ENCODE data around the gene ADPRS.
A peak's percentile ranks its signal among the peaks of the same experiment; 100 is the strongest.

Gene ADPRS

GRCh38 chr1:36088577-36089392 is at the start of gene ADPRS:
Gene ADPRS, plus strand, starts transcription at chr1:36088892. Its CDS starts 13 bp downstream, at chr1:36088905.
- DNase-seq (ENCODE audit: low spot score), result peak; percentile 91

GRCh38 chr1:36040238-36040637 is 48.5 kb upstream of the ADPRS start:
- no peak for DNase-seq (ENCODE audit: low spot score)

- no peak for DNase-seq (ENCODE audit: low spot score)
Observed at GRCh38 chr1:36051821-36052220, 36.9 kb upstream of the ADPRS start.

GRCh38 chr1:36053978-36054377 is 34.7 kb upstream of the ADPRS start:
- no peak for DNase-seq (ENCODE audit: low spot score)

GRCh38 chr1:36055706-36056105 is 33.0 kb upstream of the ADPRS start:
- DNase-seq (ENCODE audit: low spot score), result no peak

- DNase-seq (ENCODE audit: low spot score), result no peak
Observed at GRCh38 chr1:36062315-36062714, 26.4 kb upstream of the ADPRS start.

GRCh38 chr1:36067871-36068270 is 20.8 kb upstream of the ADPRS start:
- no peak for DNase-seq (ENCODE audit: low spot score)

- DNase-seq (ENCODE audit: low spot score), result no peak
Observed at GRCh38 chr1:36068866-36069265, 19.8 kb upstream of the ADPRS start.

GRCh38 chr1:36070349-36070748 is 18.3 kb upstream of the ADPRS start:
- DNase-seq (ENCODE audit: low spot score), result no peak

- no peak for DNase-seq (ENCODE audit: low spot score)
Observed at GRCh38 chr1:36076979-36077573, 11.6 kb upstream of the ADPRS start.

- no peak for DNase-seq (ENCODE audit: low spot score)
Observed at GRCh38 chr1:36080236-36080635, 8.5 kb upstream of the ADPRS start.

GRCh38 chr1:36080801-36081200 is 7.9 kb upstream of the ADPRS start:
- no peak for DNase-seq (ENCODE audit: low spot score)

GRCh38 chr1:36081926-36082485 is 6.7 kb upstream of the ADPRS start:
- no peak for DNase-seq (ENCODE audit: low spot score)

- no peak for DNase-seq (ENCODE audit: low spot score)
Observed at GRCh38 chr1:36083219-36083618, 5.5 kb upstream of the ADPRS start.

- DNase-seq (ENCODE audit: low spot score), result no peak
Observed at GRCh38 chr1:36083635-36084496, 4.8 kb upstream of the ADPRS start, which contains the start of gene TEKT2. Gene TEKT2, plus strand, starts transcription at chr1:36084094. Its CDS starts 828 bp downstream, at chr1:36084922.

- DNase-seq (ENCODE audit: low spot score), result no peak
Observed at GRCh38 chr1:36084497-36085115, 4.1 kb upstream of the ADPRS start.

GRCh38 chr1:36085126-36085525 is 3.6 kb upstream of the ADPRS start:
- no peak for DNase-seq (ENCODE audit: low spot score)

- no peak for DNase-seq (ENCODE audit: low spot score)
Observed at GRCh38 chr1:36085686-36086526, 2.8 kb upstream of the ADPRS start.

GRCh38 chr1:36086529-36087232 is 2.0 kb upstream of the ADPRS start:
- DNase-seq (ENCODE audit: low spot score), result no peak
